Vagina (tissue), 2 donors: Measurements from ENCODE around the gene DENND5B. TPM values are rescaled to one million over a fixed set of nuclear protein-coding genes. Genes with fewer than 3 reads are reported as not detected.
"Not testable (repeated sequence)": the region's sequence is repeated elsewhere in the genome, so short reads cannot be mapped to it uniquely, and the experiment has no call there.

Experiments used
- DNase-seq, 2 donors: peaks; one replicate each; pipeline ENCODE4 v3.0.0-alpha.2; 2017; ENCODE audit errors: extremely low spot score in 2 of 2
- H3K27ac ChIP-seq: fragments of 200-600 bp; sonication (generic); one replicate; pipeline ENCODE4 v1.5.1; 2019
- H3K27me3 ChIP-seq: fragments of 200-600 bp; sonication (generic); one replicate; pipeline ENCODE4 v1.5.1; 2019
- H3K36me3 ChIP-seq, 2 donors: fragments of 200-600 bp; sonication (generic); one replicate each; pipeline ENCODE4 v1.5.1; 2017 to 2019
- H3K4me1 ChIP-seq: fragments of 200-600 bp; sonication (generic); one replicate; pipeline ENCODE4 v1.5.1; 2019
- H3K4me3 ChIP-seq, 2 donors: fragments of 200-600 bp; sonication (generic); 1 replicate in 1 of 2; 2 replicates in 1 of 2; pipeline ENCODE4 v1.5.1; 2016 to 2019
- H3K9me3 ChIP-seq: fragments of 200-600 bp; sonication (generic); one replicate; pipeline ENCODE4 v1.5.1; 2019
- CTCF ChIP-seq, 3 experiments: fragments of 450-650 bp in 2 of 3; fragments of 200-600 bp in 1 of 3; sonication (generic) in 1 of 3; IDR thresholded peaks; one replicate each; pipeline ENCODE4 v1.5.1; 2017 to 2019; ENCODE audit warnings: antibody characterized with exemption in 3 of 3, mild to moderate bottlenecking in 2 of 3, moderate library complexity in 2 of 3
- POLR2A ChIP-seq, 2 donors: fragments of 450-650 bp; IDR thresholded peaks; one replicate each; pipeline ENCODE4 v1.6.1; 2017; ENCODE audit warnings: antibody characterized with exemption in 2 of 2, mild to moderate bottlenecking in 2 of 2, moderate library complexity in 2 of 2
- POLR2AphosphoS5 ChIP-seq, 2 donors: sonication (generic); formaldehyde crosslinking; IDR thresholded peaks; one replicate each; pipeline ENCODE4 v1.9.0; 2017; ENCODE audit warnings: antibody characterized with exemption in 2 of 2, mild to moderate bottlenecking in 2 of 2, low read depth in 1 of 2; ENCODE audit not compliant: insufficient read depth in 1 of 2
- intact Hi-C: fragments of 100-400 bp; cut with DNase I; formaldehyde crosslinking; loops from one replicate; pipeline ENCODE4 v1.15.1; 2023
- total RNA-seq: library from RNA; depleted of rRNA; stranded (reverse); fragments of >200 nt; gene quantifications from one replicate; pipeline ENCODE4 v1.2.3, GENCODE V29; 2016

Gene DENND5B
- total RNA-seq, 1 donor from 2014 or later = 25.3 TPM

GRCh38 chr12:31504625-31505222 lies 86.2 kb downstream of the DENND5B start:
- H3K27ac ChIP-seq = no peak overlapping the region
- no peaks in the 10 kb centered on the region for H3K9me3 ChIP-seq
- DNase-seq = no peak
- no peak overlapping the region for H3K4me3 ChIP-seq
- no peaks in the 10 kb centered on the region for H3K27me3 ChIP-seq
- no peak for TF ChIP-seq CTCF (IDR thresholded peaks at IDR 0.05)
- no peak for TF ChIP-seq POLR2AphosphoS5 (IDR thresholded peaks at IDR 0.05; ENCODE audit: insufficient read depth in 1 of 2, low read depth in 1 of 2)
- TF ChIP-seq POLR2A (IDR thresholded peaks at IDR 0.05) = no peak
- intact Hi-C loops = no loop called here
- H3K4me1 ChIP-seq = no peaks in the 10 kb centered on the region
- no peaks in the 10 kb centered on the region for H3K36me3 ChIP-seq

DNA sequence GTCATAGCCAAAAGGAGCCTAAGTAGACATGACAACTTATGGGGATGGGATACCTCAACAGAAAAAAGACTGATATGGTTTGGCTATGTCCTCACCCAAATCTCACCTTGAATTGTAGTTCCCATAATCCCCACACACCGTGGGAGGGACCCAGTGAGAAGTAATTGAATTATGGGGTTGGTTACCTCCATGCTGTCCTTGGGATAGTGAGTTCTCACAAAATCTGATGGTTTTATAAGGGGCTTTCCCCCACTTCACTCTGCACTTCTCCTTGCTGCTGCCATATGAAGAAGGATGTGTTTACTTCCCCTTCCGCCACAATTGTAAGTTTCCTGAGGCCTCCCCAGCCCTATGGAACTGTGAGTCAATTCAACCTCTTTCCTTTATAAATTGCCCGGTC lies 89.9 kb downstream of the DENND5B start:
- H3K4me3 ChIP-seq, H3K36me3 ChIP-seq, H3K27me3 ChIP-seq, DNase-seq, intact Hi-C loops, H3K27ac ChIP-seq, H3K9me3 ChIP-seq: not testable (repeated sequence)
- peaks cover 28% of the 10 kb centered on the region for H3K4me1 ChIP-seq

GRCh38 chr12:31499567-31499966 lies 91.4 kb downstream of the DENND5B start:
- Histone ChIP-seq H3K9me3 (no peaks in the 10 kb centered on the region), H3K36me3 (no peaks in the 10 kb centered on the region), H3K4me3 (no peak overlapping the region), H3K4me1 (peaks cover 28% of the 10 kb centered on the region), H3K27ac (no peak overlapping the region), H3K27me3 (no peaks in the 10 kb centered on the region)
- intact Hi-C loops = loop anchor here (10.0 kb wide), 1 partner anchor 95 kb away; the partner anchor contains the start of gene DENND5B
- DNase-seq = no peak
- TF ChIP-seq POLR2AphosphoS5 (IDR thresholded peaks at IDR 0.05; ENCODE audit: insufficient read depth in 1 of 2, low read depth in 1 of 2) (no peak), POLR2A (IDR thresholded peaks at IDR 0.05) (no peak), CTCF (IDR thresholded peaks at IDR 0.05) (no peak)

- no peaks in the 10 kb centered on the region for H3K27me3 ChIP-seq
- intact Hi-C loops = loop anchor here (10.0 kb wide), 1 partner anchor 96 kb away; the partner anchor contains the start of gene DENND5B
- H3K36me3 ChIP-seq = no peaks in the 10 kb centered on the region
- no peak for DNase-seq
- no peak for TF ChIP-seq POLR2A (IDR thresholded peaks at IDR 0.05)
- no peak for TF ChIP-seq CTCF (IDR thresholded peaks at IDR 0.05)
- no peak for TF ChIP-seq POLR2AphosphoS5 (IDR thresholded peaks at IDR 0.05; ENCODE audit: insufficient read depth in 1 of 2, low read depth in 1 of 2)
- no peaks in the 10 kb centered on the region for H3K9me3 ChIP-seq
- H3K4me1 ChIP-seq = peaks cover 28% of the 10 kb centered on the region
- H3K4me3 ChIP-seq = no peak overlapping the region
- no peak overlapping the region for H3K27ac ChIP-seq
Measured at GRCh38 chr12:31498424-31498823, 92.5 kb downstream of the DENND5B start.

DNA sequence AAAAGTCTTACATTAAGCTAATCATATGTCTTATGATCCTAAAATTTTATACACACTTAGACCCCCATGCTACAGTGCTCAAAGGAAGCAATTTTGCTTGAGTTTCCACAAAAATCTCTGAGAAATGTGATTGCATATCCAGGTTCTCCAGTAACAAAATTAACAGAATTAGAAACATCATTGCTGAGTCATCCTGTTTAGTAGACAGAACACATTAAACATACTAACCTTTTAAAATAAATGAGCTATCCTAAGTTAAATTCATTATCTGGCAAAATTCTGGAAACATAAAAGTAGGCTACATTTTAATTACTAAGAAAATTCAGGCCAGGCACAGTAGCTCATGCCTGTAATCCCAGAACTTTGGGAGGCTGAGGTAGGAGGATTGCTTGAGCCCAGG lies 94.7 kb downstream of the DENND5B start:
- H3K9me3 ChIP-seq = no peaks in the 10 kb centered on the region
- no peak overlapping the region for H3K4me3 ChIP-seq
- no peak for DNase-seq
- H3K36me3 ChIP-seq = no peaks in the 10 kb centered on the region
- no peak for TF ChIP-seq POLR2A (IDR thresholded peaks at IDR 0.05)
- no peak for TF ChIP-seq POLR2AphosphoS5 (IDR thresholded peaks at IDR 0.05; ENCODE audit: insufficient read depth in 1 of 2, low read depth in 1 of 2)
- no peak for TF ChIP-seq CTCF (IDR thresholded peaks at IDR 0.05)
- no peaks in the 10 kb centered on the region for H3K27me3 ChIP-seq
- intact Hi-C loops = loop anchor here (10.0 kb wide), 1 partner anchor 99 kb away; the partner anchor contains the start of gene DENND5B
- H3K27ac ChIP-seq = no peak overlapping the region
- peaks cover 41% of the 10 kb centered on the region for H3K4me1 ChIP-seq
